HG03342 (cell line): Measurements from ENCODE around the gene TOR1A.
"Not testable (repeated sequence)": the region's sequence is repeated elsewhere in the genome, so short reads cannot be mapped to it uniquely, and the experiment has no call there.

Experiments
- ATAC-seq: cut with Tn5 transposase; IDR thresholded peaks from one replicate; pipeline ENCODE4 v1.9.1; 2021; ENCODE audit warnings: mild to moderate bottlenecking, moderate library complexity; ENCODE audit not compliant: unreplicated experiment

The TOR1A gene

GRCh38 chr9:129784970-129785369 lies 39.0 kb downstream of the TOR1A start:
- not testable (repeated sequence) for ATAC-seq

- ATAC-seq: no peak
Observed at GRCh38 chr9:129783516-129784361, 40.2 kb downstream of the TOR1A start.

GRCh38 chr9:129781981-129782380 lies 42.0 kb downstream of the TOR1A start:
- no peak for ATAC-seq

GRCh38 chr9:129781131-129781530 lies 42.8 kb downstream of the TOR1A start:
- no peak for ATAC-seq

- no peak for ATAC-seq
Observed at GRCh38 chr9:129779560-129780190, 44.3 kb downstream of the TOR1A start.

- no peak for ATAC-seq
Observed at GRCh38 chr9:129778469-129778868, 45.5 kb downstream of the TOR1A start.

- ATAC-seq: no peak
Observed at GRCh38 chr9:129777769-129778130, 46.2 kb downstream of the TOR1A start.

GRCh38 chr9:129776938-129777768 lies 46.8 kb downstream of the TOR1A start:
- ATAC-seq: no peak

GRCh38 chr9:129776566-129776937 lies 47.4 kb downstream of the TOR1A start:
- ATAC-seq: no peak

- not testable (repeated sequence) for ATAC-seq
Observed at GRCh38 chr9:129776096-129776495, 47.8 kb downstream of the TOR1A start.

GRCh38 chr9:129775448-129775798 lies 48.5 kb downstream of the TOR1A start:
- ATAC-seq: no peak

GRCh38 chr9:129774791-129775447 lies 49.0 kb downstream of the TOR1A start:
- ATAC-seq: no peak

GRCh38 chr9:129773262-129774048 lies 50.5 kb downstream of the TOR1A start:
- ATAC-seq: no peak

- no peak for ATAC-seq
Observed at GRCh38 chr9:129770741-129771140, 53.2 kb downstream of the TOR1A start.

- ATAC-seq: no peak
Observed at GRCh38 chr9:129769669-129770068, 54.3 kb downstream of the TOR1A start.

GRCh38 chr9:129768486-129768885 lies 55.5 kb downstream of the TOR1A start:
- ATAC-seq: no peak

GRCh38 chr9:129765764-129766317 lies 58.1 kb downstream of the TOR1A start:
- ATAC-seq: no peak

- no peak for ATAC-seq
Observed at GRCh38 chr9:129762985-129763926, 60.7 kb downstream of the TOR1A start.
